SU-DHL-6 (cell line): ENCODE measurements around the gene MAP4.

Source experiments
- H2AFZ ChIP-seq: fragments of 200-600 bp; sonication (generic); 2 replicates; pipeline ENCODE4 v1.6.1; 2014; ENCODE audit warnings: low read depth, mild to moderate bottlenecking, moderate library complexity, mixed read lengths, antibody characterized with exemption, low read length; ENCODE audit not compliant: severe bottlenecking
- H3F3A ChIP-seq: fragments of 200-600 bp; shearing (Covaris generic); 2 replicates; pipeline ENCODE4 v1.6.0; 2016; ENCODE audit warnings: antibody characterized with exemption, mild to moderate bottlenecking; ENCODE audit not compliant: insufficient read depth
- H3K27ac ChIP-seq: fragments of 200-600 bp; sonication (generic); 2 replicates; pipeline ENCODE4 v1.5.1; 2016; ENCODE audit warnings: low read depth, mild to moderate bottlenecking, low read length, moderate library complexity, mixed read lengths
- H3K27me3 ChIP-seq: fragments of 200-600 bp; sonication (generic), shearing (Covaris generic); 2 replicates; pipeline ENCODE4 v1.6.0; 2014; ENCODE audit warnings: mild to moderate bottlenecking, low read length
- H3K36me3 ChIP-seq: fragments of 200-600 bp; sonication (generic); 2 replicates; pipeline ENCODE4 v1.6.1; 2014; ENCODE audit warnings: mild to moderate bottlenecking, low read length, mixed read lengths
- H3K4me2 ChIP-seq: fragments of 300-600, 200-600 bp; shearing (Covaris generic), sonication (generic); 2 replicates; pipeline ENCODE4 v1.6.0; 2014; ENCODE audit warnings: low read length, low read depth, mild to moderate bottlenecking; ENCODE audit not compliant: poor library complexity, severe bottlenecking
- H3K4me3 ChIP-seq: fragments of 200-600 bp; sonication (generic); 2 replicates; pipeline ENCODE4 v1.5.1; 2014; ENCODE audit warnings: antibody characterized with exemption, low read length, mild to moderate bottlenecking, mixed read lengths; ENCODE audit not compliant: insufficient read depth, poor library complexity, severe bottlenecking
- H3K79me2 ChIP-seq: fragments of 200-600 bp; sonication (generic); 2 replicates; pipeline ENCODE4 v1.6.1; 2014; ENCODE audit warnings: mild to moderate bottlenecking, low read length, moderate library complexity; ENCODE audit not compliant: insufficient read depth
- H3K9ac ChIP-seq: fragments of 200-600 bp; sonication (generic); 2 replicates; pipeline ENCODE4 v1.7.0; 2014; ENCODE audit warnings: mild to moderate bottlenecking, low read length
- H3K9me2 ChIP-seq: fragments of 200-600 bp; sonication (generic); replicated peaks from 2 replicates; pipeline ENCODE4 v1.6.1; 2014; ENCODE audit warnings: low read length; ENCODE audit not compliant: insufficient read depth
- H3K9me3 ChIP-seq: fragments of 200-600 bp; sonication (generic); 2 replicates; pipeline ENCODE4 v1.6.1; 2014; ENCODE audit warnings: low read length, mixed read lengths; ENCODE audit not compliant: insufficient read depth
- H4K20me1 ChIP-seq: fragments of 200-600 bp; sonication (generic); 2 replicates; pipeline ENCODE4 v1.6.1; 2014; ENCODE audit warnings: low read depth, mild to moderate bottlenecking, antibody characterized with exemption, low read length, moderate library complexity, mixed read lengths
- EZH2phosphoT487 ChIP-seq: fragments of 200-600 bp; sonication (generic), shearing (Covaris generic); conservative IDR thresholded peaks from 2 replicates; pipeline ENCODE4 v1.6.1; 2018; ENCODE audit warnings: mild to moderate bottlenecking, antibody characterized with exemption, low read length, moderate library complexity, mixed read lengths
- TF ChIP-seq, protein P1 (sequence below): fragments of 200-600 bp; sonication (generic); IDR thresholded peaks from one replicate; pipeline ENCODE4 v1.5.1; 2017; ENCODE audit warnings: antibody characterized with exemption, mild to moderate bottlenecking, low read length, moderate library complexity; ENCODE audit not compliant: insufficient read depth, poor library complexity, severe bottlenecking

The MAP4 gene

DNA sequence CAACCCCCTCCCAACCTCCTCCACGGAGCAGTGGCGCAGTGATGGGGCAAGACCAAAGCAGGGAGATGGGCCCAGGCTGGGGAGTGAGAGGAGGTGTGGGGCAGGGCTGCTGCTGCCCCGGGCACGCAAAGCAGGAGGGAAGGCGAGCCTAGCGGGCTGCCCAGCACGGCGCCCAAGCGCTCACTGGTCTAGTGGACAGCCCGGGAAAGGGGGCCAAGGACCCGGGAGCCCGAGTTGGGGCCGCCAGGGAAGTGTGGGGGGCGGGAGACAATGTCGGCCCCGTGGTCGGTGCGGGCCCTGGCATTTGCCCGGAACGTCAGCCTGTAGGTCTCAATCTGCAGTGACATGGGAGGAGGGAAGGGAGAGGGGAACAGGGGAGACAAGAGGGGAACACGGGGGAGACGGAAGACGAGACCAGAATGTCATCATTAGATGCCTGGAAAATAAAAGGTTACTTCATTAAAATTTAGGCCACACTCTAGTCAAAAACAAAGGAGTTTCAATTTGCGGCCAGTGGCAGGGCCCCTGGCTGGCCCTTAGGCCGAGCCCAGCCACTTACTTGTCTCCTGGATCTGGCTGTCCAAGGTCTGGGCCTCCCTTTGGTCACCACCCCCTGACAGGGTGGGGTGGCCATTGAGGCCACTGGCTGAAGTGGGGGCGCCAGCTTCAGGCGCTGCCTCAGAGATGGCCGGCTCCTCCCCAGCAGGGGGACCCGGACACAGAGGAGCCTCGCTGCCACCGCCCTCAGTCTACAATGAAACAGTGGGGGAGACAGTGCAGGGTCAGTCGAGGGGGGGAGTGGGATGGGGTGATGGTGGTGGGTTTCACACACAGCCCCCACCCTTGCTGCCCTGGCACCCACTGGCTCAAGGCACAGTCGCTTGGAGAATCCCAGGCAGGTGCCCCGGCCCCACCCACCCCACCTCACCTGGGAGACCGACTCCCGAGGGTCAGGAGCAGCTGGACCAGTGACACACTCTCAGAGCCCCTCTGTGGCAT is 163.3 kb downstream of the MAP4 start:
- Histone ChIP-seq H3K36me3 (no peaks in the 10 kb centered on the region), H3K9me2 (no peaks in the 10 kb centered on the region), H3K79me2 (no peaks in the 10 kb centered on the region), H3K27ac (no peak overlapping the region), H3K27me3 (no peaks in the 10 kb centered on the region), H3K4me2 (no peak overlapping the region), H3K9me3 (no peaks in the 10 kb centered on the region), H2AFZ (no peak overlapping the region), H4K20me1 (no peaks in the 10 kb centered on the region), H3K4me3 (no peak overlapping the region), H3F3A (no peaks in the 10 kb centered on the region; the same call in 1 of the 2 replicates), H3K9ac (no peak overlapping the region)
- TF ChIP-seq, protein P1, sequence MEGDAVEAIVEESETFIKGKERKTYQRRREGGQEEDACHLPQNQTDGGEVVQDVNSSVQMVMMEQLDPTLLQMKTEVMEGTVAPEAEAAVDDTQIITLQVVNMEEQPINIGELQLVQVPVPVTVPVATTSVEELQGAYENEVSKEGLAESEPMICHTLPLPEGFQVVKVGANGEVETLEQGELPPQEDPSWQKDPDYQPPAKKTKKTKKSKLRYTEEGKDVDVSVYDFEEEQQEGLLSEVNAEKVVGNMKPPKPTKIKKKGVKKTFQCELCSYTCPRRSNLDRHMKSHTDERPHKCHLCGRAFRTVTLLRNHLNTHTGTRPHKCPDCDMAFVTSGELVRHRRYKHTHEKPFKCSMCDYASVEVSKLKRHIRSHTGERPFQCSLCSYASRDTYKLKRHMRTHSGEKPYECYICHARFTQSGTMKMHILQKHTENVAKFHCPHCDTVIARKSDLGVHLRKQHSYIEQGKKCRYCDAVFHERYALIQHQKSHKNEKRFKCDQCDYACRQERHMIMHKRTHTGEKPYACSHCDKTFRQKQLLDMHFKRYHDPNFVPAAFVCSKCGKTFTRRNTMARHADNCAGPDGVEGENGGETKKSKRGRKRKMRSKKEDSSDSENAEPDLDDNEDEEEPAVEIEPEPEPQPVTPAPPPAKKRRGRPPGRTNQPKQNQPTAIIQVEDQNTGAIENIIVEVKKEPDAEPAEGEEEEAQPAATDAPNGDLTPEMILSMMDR = no peak
- no peak for TF ChIP-seq EZH2phosphoT487

DNA sequence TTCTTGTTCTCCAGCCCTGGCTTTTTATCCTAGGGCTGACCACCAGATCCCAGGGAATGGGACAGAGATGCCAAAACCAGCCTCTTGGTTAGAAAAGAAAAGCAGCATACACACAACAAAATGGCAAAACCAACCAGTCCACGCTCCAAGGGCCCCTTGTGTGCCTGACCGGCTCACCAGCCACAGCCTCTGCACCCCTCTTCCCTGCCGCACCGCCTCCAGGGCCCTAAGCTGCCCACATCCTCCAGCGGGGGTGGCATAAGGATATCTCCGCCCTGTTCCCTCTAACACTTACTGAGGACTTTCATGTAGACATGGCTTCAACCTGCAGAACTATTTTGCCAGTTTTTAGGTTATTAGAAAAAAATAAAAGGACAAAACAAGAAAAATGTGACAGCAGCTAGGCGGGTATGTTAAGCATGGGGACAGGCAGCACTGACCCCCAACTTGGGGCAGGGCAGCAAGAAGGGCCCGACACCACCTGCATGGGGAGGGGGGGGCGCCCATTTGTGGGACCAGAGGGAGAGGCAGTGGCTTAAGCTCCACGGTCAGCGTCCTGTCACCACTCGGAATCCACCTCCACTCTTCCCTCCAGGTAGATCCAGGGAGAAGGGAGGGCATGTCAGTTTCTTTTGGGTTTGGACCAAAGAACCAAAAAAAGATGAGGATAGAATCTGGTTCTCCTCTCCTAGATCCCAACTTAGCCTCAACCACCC is 164.2 kb downstream of the MAP4 start:
- no peak overlapping the region for H3K4me3 ChIP-seq
- H3K9ac ChIP-seq = no peak overlapping the region
- TF ChIP-seq, protein P1 = no peak
- no peak for TF ChIP-seq EZH2phosphoT487
- H3K9me2 ChIP-seq = no peaks in the 10 kb centered on the region
- H3K79me2 ChIP-seq = no peaks in the 10 kb centered on the region
- no peak overlapping the region for H3K27ac ChIP-seq
- H2AFZ ChIP-seq = no peak overlapping the region
- no peaks in the 10 kb centered on the region for H3K9me3 ChIP-seq
- no peak overlapping the region for H3K4me2 ChIP-seq
- H4K20me1 ChIP-seq = no peaks in the 10 kb centered on the region
- no peaks in the 10 kb centered on the region for H3K36me3 ChIP-seq
- H3F3A ChIP-seq = no peaks in the 10 kb centered on the region; the same call in 1 of the 2 replicates
- no peaks in the 10 kb centered on the region for H3K27me3 ChIP-seq

DNA sequence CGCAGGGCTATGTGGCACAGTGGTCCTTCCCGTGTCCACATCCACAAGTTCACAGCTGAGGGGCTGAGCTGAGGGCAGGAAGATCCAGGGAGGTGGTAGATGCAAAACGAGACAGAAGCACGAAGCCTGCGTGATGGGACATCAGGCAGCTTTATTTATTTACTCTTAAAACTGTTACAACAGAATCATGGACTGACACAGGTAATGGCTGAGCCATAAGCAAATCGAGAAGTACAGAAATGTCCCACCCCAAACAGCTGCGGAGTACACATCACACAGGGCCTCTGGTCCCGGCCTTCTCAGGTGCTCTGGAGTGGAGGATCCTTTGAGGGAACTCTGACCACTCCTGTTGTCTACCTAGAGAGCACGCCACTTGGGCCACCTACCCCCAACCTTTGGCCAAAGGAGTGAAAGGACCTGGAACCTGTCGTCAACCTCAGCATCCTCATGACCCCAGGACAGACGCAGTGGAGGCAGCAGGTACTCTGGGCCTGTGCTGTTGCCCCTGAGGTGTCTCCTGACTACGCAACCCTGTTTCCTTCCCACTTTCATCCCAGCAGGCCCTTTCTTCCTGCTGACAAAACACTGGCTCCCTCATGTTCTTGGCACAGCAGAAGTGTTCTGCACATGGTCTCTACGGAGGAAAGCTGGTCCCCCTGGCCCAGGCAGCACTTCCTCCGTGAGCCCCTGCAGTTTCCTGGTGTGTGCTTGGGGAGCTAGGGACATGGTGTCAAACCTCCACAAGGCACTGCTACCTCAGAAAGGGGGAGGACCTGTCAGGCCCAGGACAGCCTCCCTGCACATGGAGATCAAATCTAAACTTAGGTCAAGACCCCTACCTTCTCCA is 165.4 kb downstream of the MAP4 start:
- H3K4me3 ChIP-seq = no peak overlapping the region
- no peak overlapping the region for H3K27ac ChIP-seq
- no peaks in the 10 kb centered on the region for H3K9me2 ChIP-seq
- no peaks in the 10 kb centered on the region for H3K9me3 ChIP-seq
- no peaks in the 10 kb centered on the region for H3K27me3 ChIP-seq
- no peaks in the 10 kb centered on the region for H3K36me3 ChIP-seq
- H3K79me2 ChIP-seq = no peaks in the 10 kb centered on the region
- no peaks in the 10 kb centered on the region for H4K20me1 ChIP-seq
- TF ChIP-seq, protein P1 = no peak
- TF ChIP-seq EZH2phosphoT487 = no peak
- no peak overlapping the region for H3K4me2 ChIP-seq
- H2AFZ ChIP-seq = no peak overlapping the region
- no peaks in the 10 kb centered on the region; the same call in 1 of the 2 replicates for H3F3A ChIP-seq
- no peak overlapping the region for H3K9ac ChIP-seq
